MM.1S (cell line): Measurements from ENCODE around the gene WDR82.

Source experiments
- DNase-seq: peaks from one replicate; pipeline ENCODE4 v3.0.0-alpha.2; 2015
- H2AFZ ChIP-seq: fragments of 300-600 bp; sonication (generic); 2 replicates; pipeline ENCODE4 v1.6.0; 2016; ENCODE audit warnings: antibody characterized with exemption, low read length
- H3F3A ChIP-seq: fragments of 300-600 bp; sonication (generic); 2 replicates; pipeline ENCODE4 v1.6.1; 2016; ENCODE audit warnings: mild to moderate bottlenecking, antibody characterized with exemption, low read length, moderate library complexity, mixed read lengths; ENCODE audit not compliant: insufficient read depth
- H3K27ac ChIP-seq: fragments of 300-600 bp; sonication (generic); 2 replicates; pipeline ENCODE4 v1.5.1; 2016; ENCODE audit warnings: mild to moderate bottlenecking, low read length
- H3K27me3 ChIP-seq: fragments of 300-600 bp; sonication (generic); replicated peaks from 2 replicates; pipeline ENCODE4 v1.6.0; 2016; ENCODE audit warnings: low read length; ENCODE audit not compliant: insufficient read depth
- H3K36me3 ChIP-seq: fragments of 300-600 bp; sonication (generic); replicated peaks from 2 replicates; pipeline ENCODE4 v1.6.1; 2016; ENCODE audit warnings: mild to moderate bottlenecking, low read length, mixed read lengths; ENCODE audit not compliant: insufficient read depth
- H3K4me1 ChIP-seq: fragments of 300-600 bp; sonication (generic); 2 replicates; pipeline ENCODE4 v1.6.1; 2016; ENCODE audit warnings: low read length, mixed read lengths
- H3K4me2 ChIP-seq: fragments of 300-600 bp; sonication (generic); 2 replicates; pipeline ENCODE4 v1.6.0; 2016; ENCODE audit warnings: low read depth, low read length
- H3K4me3 ChIP-seq: fragments of 300-600 bp; sonication (generic); 2 replicates; pipeline ENCODE4 v1.5.1; 2016; ENCODE audit warnings: low read length, mixed read lengths
- H3K79me2 ChIP-seq: fragments of 300-600 bp; sonication (generic); 2 replicates; pipeline ENCODE4 v1.6.1; 2016; ENCODE audit warnings: mixed run types, low read length, mixed read lengths
- H3K9ac ChIP-seq: fragments of 300-600 bp; sonication (generic); 2 replicates; pipeline ENCODE4 v1.6.1; 2016; ENCODE audit warnings: low read length, mixed read lengths
- H3K9me2 ChIP-seq: fragments of 300-600 bp; sonication (generic); replicated peaks from 2 replicates; pipeline ENCODE4 v1.6.1; 2016; ENCODE audit warnings: mild to moderate bottlenecking, low read length, mixed read lengths; ENCODE audit not compliant: insufficient read depth
- H3K9me3 ChIP-seq: fragments of 300-600 bp; sonication (generic); replicated peaks from 2 replicates; pipeline ENCODE4 v1.6.1; 2016; ENCODE audit warnings: mild to moderate bottlenecking, low read length, mixed read lengths; ENCODE audit not compliant: insufficient read depth
- H4K20me1 ChIP-seq: fragments of 300-600 bp; sonication (generic); 2 replicates; pipeline ENCODE4 v1.6.1; 2016; ENCODE audit warnings: mild to moderate bottlenecking, low read length, moderate library complexity, mixed read lengths; ENCODE audit not compliant: insufficient read depth
- EZH2 ChIP-seq: fragments of 300-600 bp; sonication (generic); optimal IDR thresholded peaks from 2 replicates; pipeline ENCODE3; 2017; ENCODE audit warnings: low read depth, mild to moderate bottlenecking, antibody characterized with exemption, low read length, mixed read lengths
- EZH2phosphoT487 ChIP-seq: fragments of 300-600 bp; sonication (generic); IDR thresholded peaks from 2 replicates; pipeline ENCODE4 v1.6.1; 2018; ENCODE audit warnings: antibody characterized with exemption, low read length
- TF ChIP-seq, protein P1 (sequence below): fragments of 300-600 bp; sonication (generic); IDR thresholded peaks from 2 replicates; pipeline ENCODE4 v1.5.1; 2016; ENCODE audit warnings: antibody characterized with exemption, low read length, mixed read lengths

Gene WDR82

DNA sequence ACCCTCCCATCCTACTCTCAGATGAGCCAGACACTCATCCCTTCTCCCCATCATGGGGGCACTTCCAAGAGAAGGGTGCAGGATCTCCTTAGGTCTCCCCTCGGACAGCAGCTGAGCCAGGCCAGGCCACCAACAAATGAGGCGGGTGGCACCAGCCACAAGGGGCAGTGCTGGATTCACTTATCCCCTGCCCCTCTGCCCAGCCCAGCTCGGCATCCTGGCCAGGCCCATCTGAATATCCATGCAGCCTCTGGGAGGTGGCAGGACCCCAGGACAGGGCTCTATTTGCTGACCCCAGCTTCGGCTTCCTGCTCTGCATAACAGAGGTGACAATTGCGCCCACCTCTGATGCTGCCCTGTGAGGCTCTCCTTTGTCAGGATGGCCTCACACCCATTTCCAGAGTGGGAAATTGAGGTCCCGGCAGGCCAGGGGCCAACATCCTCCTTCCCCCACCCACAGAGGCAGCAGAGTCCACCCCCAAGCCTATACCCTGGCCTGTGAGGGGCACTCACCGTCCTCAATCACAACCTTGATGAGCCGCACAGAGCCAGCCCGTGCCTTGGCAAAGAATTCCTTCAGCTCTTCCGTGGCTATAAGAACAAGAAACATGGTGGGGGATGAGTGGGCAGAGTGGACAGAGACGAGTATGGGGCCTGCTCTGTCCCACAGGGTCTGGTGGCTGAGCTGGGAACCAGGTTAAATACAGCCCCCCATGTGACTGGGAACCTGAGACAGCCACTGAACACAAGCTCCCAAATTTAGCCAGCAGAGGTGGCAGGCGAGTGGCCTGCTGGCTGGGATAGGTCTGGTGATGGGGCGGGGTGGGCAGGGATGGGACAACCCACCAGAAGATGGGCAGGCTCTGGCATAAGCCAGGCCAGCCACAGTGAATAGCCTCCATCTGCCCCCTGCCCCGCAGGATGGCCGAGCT, 43.7 kb downstream of the WDR82 start:
- H3K79me2 ChIP-seq: peaks cover 35% of the 10 kb centered on the region
- H2AFZ ChIP-seq: no peak overlapping the region
- peaks cover under 1% of the 10 kb centered on the region; the same call in 1 of the 2 replicates for H3F3A ChIP-seq
- no peaks in the 10 kb centered on the region for H3K9me2 ChIP-seq
- TF ChIP-seq EZH2: no peak
- TF ChIP-seq EZH2phosphoT487: no peak
- H3K4me3 ChIP-seq: no peak overlapping the region
- no peaks in the 10 kb centered on the region for H3K27me3 ChIP-seq
- H4K20me1 ChIP-seq: no peaks in the 10 kb centered on the region
- H3K9ac ChIP-seq: no peak overlapping the region
- DNase-seq: no peak
- peaks cover 20% of the 10 kb centered on the region for H3K4me1 ChIP-seq
- no peaks in the 10 kb centered on the region for H3K9me3 ChIP-seq
- no peak overlapping the region for H3K4me2 ChIP-seq
- no peak overlapping the region for H3K27ac ChIP-seq
- no peaks in the 10 kb centered on the region for H3K36me3 ChIP-seq

DNA sequence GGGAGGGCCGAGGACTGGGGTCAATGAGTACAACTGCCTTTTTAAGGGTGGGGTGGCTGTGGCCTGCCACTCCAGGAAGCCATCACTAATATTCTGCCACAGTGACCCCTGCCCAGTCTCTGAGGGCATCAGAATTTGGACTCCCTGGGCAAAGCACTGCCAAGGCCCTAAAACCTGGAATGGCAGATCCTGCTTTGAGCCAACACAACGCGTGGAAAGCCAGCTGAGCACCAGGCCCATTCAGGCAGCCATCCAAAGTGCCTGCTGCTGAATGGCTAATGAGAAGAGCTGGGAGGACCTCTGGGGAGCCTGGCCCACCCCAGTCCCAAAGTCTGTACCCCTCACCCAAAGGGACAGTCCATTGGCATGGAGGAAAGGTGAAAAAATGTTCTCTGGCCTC, 44.5 kb downstream of the WDR82 start:
- Histone ChIP-seq H3K79me2 (peaks cover 28% of the 10 kb centered on the region), H4K20me1 (no peaks in the 10 kb centered on the region), H3K36me3 (no peaks in the 10 kb centered on the region), H3K9me3 (no peaks in the 10 kb centered on the region), H3K9me2 (no peaks in the 10 kb centered on the region), H3K27ac (no peak overlapping the region), H3K27me3 (no peaks in the 10 kb centered on the region), H3K4me1 (peaks cover 19% of the 10 kb centered on the region), H3F3A (no peaks in the 10 kb centered on the region), H3K4me2 (no peak overlapping the region), H2AFZ (no peak overlapping the region), H3K4me3 (no peak overlapping the region), H3K9ac (no peak overlapping the region)
- TF ChIP-seq, protein P1, sequence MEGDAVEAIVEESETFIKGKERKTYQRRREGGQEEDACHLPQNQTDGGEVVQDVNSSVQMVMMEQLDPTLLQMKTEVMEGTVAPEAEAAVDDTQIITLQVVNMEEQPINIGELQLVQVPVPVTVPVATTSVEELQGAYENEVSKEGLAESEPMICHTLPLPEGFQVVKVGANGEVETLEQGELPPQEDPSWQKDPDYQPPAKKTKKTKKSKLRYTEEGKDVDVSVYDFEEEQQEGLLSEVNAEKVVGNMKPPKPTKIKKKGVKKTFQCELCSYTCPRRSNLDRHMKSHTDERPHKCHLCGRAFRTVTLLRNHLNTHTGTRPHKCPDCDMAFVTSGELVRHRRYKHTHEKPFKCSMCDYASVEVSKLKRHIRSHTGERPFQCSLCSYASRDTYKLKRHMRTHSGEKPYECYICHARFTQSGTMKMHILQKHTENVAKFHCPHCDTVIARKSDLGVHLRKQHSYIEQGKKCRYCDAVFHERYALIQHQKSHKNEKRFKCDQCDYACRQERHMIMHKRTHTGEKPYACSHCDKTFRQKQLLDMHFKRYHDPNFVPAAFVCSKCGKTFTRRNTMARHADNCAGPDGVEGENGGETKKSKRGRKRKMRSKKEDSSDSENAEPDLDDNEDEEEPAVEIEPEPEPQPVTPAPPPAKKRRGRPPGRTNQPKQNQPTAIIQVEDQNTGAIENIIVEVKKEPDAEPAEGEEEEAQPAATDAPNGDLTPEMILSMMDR: no peak
- TF ChIP-seq EZH2 (no peak), EZH2phosphoT487 (no peak)
- no peak for DNase-seq

DNA sequence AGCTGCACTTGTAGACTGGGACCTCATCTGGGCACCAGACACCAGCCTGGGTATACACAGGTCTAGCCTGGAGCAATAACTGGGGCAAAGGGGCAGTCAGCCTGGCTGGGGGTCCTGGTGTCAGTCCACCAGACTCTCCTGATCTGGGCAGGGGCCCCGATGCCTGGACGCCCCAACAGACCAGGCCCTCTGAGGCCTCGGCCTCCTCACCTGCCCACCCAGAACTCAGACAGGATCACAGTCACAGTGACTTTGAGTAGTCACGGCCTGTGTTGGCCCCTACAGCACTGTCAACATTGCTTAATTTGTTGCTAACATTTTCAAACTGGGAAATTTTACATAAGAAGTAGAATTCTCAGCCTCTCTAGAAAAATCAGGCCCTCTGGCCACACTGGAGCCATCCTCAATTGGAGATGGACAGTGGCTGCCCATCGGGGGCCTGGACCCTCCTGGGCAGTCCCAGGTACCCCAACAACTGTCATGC, 45.3 kb downstream of the WDR82 start:
- Histone ChIP-seq H3F3A (no peaks in the 10 kb centered on the region), H3K4me2 (no peak overlapping the region), H2AFZ (no peak overlapping the region), H3K36me3 (no peaks in the 10 kb centered on the region), H3K4me3 (no peak overlapping the region), H3K9me2 (no peaks in the 10 kb centered on the region), H4K20me1 (no peaks in the 10 kb centered on the region), H3K79me2 (peaks cover 21% of the 10 kb centered on the region), H3K9me3 (no peaks in the 10 kb centered on the region), H3K4me1 (peaks cover 16% of the 10 kb centered on the region), H3K27me3 (no peaks in the 10 kb centered on the region), H3K27ac (no peak overlapping the region), H3K9ac (no peak overlapping the region)
- no peak for DNase-seq
- TF ChIP-seq, protein P1: no peak
- TF ChIP-seq EZH2 (no peak), EZH2phosphoT487 (no peak)
